Endothelial cell (in vitro differentiated cells): Measurements from ENCODE around the gene DSG4. TPM values are rescaled to one million over a fixed set of nuclear protein-coding genes. Genes with fewer than 3 reads are reported as not detected.

Experiments used
- DNase-seq: peaks from one replicate; pipeline ENCODE4 v3.0.0; 2021; ENCODE audit warnings: low spot score
- H3K27ac Mint-ChIP-seq: one replicate; pipeline ENCODE4 v1.8.0; 2021; ENCODE audit warnings: mixed read lengths, inconsistent platforms; ENCODE audit not compliant: unreplicated experiment
- H3K27me3 Mint-ChIP-seq: one replicate; pipeline ENCODE4 v1.8.0; 2021; ENCODE audit warnings: mild to moderate bottlenecking, moderate library complexity, mixed read lengths, inconsistent platforms; ENCODE audit not compliant: unreplicated experiment
- H3K36me3 Mint-ChIP-seq: one replicate; pipeline ENCODE4 v1.8.0; 2021; ENCODE audit warnings: mild to moderate bottlenecking, low read depth, mixed read lengths, inconsistent platforms; ENCODE audit not compliant: unreplicated experiment
- H3K4me1 Mint-ChIP-seq: one replicate; pipeline ENCODE4 v1.8.0; 2021; ENCODE audit warnings: mild to moderate bottlenecking, mixed read lengths, inconsistent platforms; ENCODE audit not compliant: unreplicated experiment
- H3K4me3 Mint-ChIP-seq: one replicate; pipeline ENCODE4 v1.8.0; 2021; ENCODE audit warnings: mild to moderate bottlenecking, mixed read lengths, inconsistent platforms; ENCODE audit not compliant: unreplicated experiment
- H3K9me3 Mint-ChIP-seq: one replicate; pipeline ENCODE4 v1.8.0; 2021; ENCODE audit warnings: mixed read lengths, inconsistent platforms; ENCODE audit not compliant: unreplicated experiment
- total RNA-seq: library from RNA; stranded (reverse); fragmentation: NEBNext Ultra II Directional; extraction: Animal tissue kit (Norgen Biotek cat#: 25700); gene quantifications from one replicate; pipeline ENCODE4 v1.2.1, GENCODE V29; 2021; ENCODE audit not compliant: unreplicated experiment
- TF ChIP-seq, protein P1 (sequence below): fragments of 200-600 bp; sonication (generic); IDR thresholded peaks from one replicate; pipeline ENCODE4 v1.5.0; 2021; ENCODE audit warnings: antibody characterized with exemption; ENCODE audit not compliant: unreplicated experiment

Gene DSG4
- total RNA-seq, 1 donor from 2014 or later: not detected

DNA sequence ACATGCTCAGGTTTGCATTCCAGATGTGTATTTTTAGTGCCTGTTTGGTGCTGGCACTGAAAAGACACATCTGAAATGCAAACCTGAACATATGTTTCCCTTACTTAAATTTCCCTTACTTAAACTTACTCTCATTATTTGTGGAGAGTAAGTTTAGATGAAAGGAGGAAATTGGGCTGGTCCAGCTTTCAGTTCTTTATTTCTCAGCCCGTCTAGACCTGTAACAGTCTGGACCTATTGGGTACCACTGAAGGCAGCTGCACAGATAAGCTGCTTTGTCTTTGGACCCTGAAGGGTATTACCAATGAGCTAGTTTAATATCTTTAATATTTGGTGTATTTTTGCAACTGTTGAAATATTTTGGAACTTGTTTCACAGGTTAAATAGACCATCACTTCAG, 54.0 kb downstream of the DSG4 start:
- peaks cover 3% of the 10 kb centered on the region for H3K27me3 Mint-ChIP-seq
- TF ChIP-seq, protein P1, sequence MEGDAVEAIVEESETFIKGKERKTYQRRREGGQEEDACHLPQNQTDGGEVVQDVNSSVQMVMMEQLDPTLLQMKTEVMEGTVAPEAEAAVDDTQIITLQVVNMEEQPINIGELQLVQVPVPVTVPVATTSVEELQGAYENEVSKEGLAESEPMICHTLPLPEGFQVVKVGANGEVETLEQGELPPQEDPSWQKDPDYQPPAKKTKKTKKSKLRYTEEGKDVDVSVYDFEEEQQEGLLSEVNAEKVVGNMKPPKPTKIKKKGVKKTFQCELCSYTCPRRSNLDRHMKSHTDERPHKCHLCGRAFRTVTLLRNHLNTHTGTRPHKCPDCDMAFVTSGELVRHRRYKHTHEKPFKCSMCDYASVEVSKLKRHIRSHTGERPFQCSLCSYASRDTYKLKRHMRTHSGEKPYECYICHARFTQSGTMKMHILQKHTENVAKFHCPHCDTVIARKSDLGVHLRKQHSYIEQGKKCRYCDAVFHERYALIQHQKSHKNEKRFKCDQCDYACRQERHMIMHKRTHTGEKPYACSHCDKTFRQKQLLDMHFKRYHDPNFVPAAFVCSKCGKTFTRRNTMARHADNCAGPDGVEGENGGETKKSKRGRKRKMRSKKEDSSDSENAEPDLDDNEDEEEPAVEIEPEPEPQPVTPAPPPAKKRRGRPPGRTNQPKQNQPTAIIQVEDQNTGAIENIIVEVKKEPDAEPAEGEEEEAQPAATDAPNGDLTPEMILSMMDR: no peak
- H3K4me3 Mint-ChIP-seq: no peak overlapping the region
- peaks cover 3% of the 10 kb centered on the region for H3K4me1 Mint-ChIP-seq
- no peaks in the 10 kb centered on the region for H3K9me3 Mint-ChIP-seq
- H3K27ac Mint-ChIP-seq: no peak overlapping the region
- no peaks in the 10 kb centered on the region for H3K36me3 Mint-ChIP-seq
- DNase-seq: no peak

DNA sequence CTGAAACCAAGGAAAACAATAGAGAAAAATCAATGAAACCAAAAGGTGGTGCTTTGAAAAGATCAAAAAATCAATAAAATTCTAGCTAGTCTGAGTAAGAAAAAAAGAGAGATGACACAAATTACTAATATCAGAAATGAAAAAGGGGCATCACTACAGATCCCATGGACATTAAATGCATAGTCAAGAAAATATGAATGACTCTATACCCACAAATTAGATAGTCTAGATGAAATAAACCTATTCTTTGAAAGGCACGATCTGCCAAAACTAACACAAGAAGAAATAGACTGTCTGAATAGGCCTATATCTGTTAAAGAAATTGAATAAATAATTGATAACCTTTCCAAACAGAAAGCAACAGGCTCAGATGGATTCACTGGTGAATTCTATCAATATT, 55.7 kb downstream of the DSG4 start:
- Mint-ChIP-seq H3K9me3 (no peaks in the 10 kb centered on the region), H3K27me3 (peaks cover 3% of the 10 kb centered on the region), H3K27ac (no peak overlapping the region), H3K4me1 (peaks cover 3% of the 10 kb centered on the region), H3K36me3 (no peaks in the 10 kb centered on the region), H3K4me3 (no peak overlapping the region)
- no peak for DNase-seq
- TF ChIP-seq, protein P1: no peak

DNA sequence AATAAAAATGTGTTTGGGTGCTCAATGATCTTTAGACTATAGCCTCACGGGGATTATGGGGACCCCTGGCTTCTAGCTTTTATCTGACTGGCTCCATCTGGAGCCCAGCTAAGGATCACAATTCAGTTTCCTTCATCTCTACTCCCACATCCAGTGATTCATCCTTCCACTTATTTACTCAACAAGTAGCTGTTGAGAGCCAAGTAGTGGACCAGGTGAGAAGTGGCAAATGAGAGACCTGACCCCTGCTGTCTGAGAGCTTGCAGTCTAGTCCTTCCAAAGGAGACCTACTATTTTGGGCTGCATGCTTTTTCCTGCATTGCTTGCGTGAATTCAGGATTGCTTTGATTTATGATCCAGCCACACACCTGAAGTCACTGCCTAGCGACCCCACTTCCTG, 60.2 kb downstream of the DSG4 start:
- Mint-ChIP-seq H3K27ac (no peak overlapping the region), H3K36me3 (no peaks in the 10 kb centered on the region), H3K27me3 (peaks cover 3% of the 10 kb centered on the region), H3K9me3 (no peaks in the 10 kb centered on the region), H3K4me3 (no peak overlapping the region), H3K4me1 (no peaks in the 10 kb centered on the region)
- TF ChIP-seq, protein P1: no peak
- DNase-seq: no peak

DNA sequence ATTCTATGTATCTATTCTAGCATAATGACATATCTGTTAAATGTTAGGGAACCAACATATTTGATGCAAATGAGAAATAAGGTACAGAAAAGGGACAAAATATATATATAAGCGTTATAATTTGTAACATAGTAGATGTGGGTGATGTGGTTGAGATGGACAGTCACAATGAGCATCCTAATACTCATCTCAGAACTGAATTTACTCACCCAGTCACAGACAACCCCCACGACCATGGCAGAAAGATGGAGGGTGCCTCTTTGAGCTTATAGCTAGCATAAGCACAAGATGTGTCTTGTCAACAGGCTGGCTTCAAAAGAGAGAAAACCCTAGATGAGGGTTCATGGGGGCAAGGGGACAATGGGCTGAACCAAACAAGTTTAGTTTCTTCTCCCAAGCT, 61.8 kb downstream of the DSG4 start:
- H3K27ac Mint-ChIP-seq: no peak overlapping the region
- H3K36me3 Mint-ChIP-seq: no peaks in the 10 kb centered on the region
- no peaks in the 10 kb centered on the region for H3K4me1 Mint-ChIP-seq
- DNase-seq: no peak
- no peaks in the 10 kb centered on the region for H3K27me3 Mint-ChIP-seq
- H3K9me3 Mint-ChIP-seq: no peaks in the 10 kb centered on the region
- TF ChIP-seq, protein P1: no peak
- no peak overlapping the region for H3K4me3 Mint-ChIP-seq

DNA sequence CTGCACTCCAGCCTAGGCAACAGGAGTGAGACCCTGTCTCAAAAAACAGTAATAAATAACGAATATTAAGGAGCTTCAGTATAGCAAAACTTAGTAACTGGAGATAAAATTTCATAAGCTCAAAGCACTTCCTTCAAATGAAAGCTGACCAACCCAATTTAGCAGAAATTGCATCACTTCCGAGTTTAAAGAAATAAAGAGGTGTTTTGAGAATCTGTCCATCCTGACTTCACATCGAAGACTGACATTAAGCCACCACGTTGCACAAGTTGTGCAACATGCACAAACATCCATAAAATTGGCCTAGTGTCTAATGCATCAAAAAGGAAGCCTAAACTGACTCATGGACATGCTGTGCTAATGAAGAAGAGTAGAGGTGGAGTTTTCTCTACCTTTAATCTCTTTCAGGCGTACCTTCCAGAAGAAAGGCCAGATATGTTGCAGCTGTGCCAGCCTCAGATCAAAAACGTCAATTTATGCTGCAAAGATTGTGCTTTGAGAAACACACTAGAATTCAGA, 63.3 kb downstream of the DSG4 start:
- Mint-ChIP-seq H3K9me3 (no peaks in the 10 kb centered on the region), H3K36me3 (no peaks in the 10 kb centered on the region), H3K27me3 (no peaks in the 10 kb centered on the region), H3K4me3 (no peak overlapping the region), H3K4me1 (no peaks in the 10 kb centered on the region), H3K27ac (no peak overlapping the region)
- no peak for DNase-seq
- TF ChIP-seq, protein P1: no peak
